Keratinocyte (primary cell): ENCODE results near the gene FARP1.

Experiments
- EZH2 ChIP-seq: IDR thresholded peaks from one replicate; pipeline ENCODE4 v1.6.1; 2012; ENCODE audit warnings: inconsistent platforms, mild to moderate bottlenecking, low read length, moderate library complexity
- TF ChIP-seq, protein P1 (sequence below), 3 experiments: IDR thresholded peaks in 1 of 3; conservative IDR thresholded peaks in 1 of 3; optimal IDR thresholded peaks in 1 of 3; 2 replicates in 2 of 3; 3 replicates in 1 of 3; pipeline versions ENCODE3 to v1.5.1; 2011; ENCODE audit warnings: low read length in 3 of 3, mild to moderate bottlenecking in 3 of 3, moderate library complexity in 2 of 3, control low read depth in 1 of 3, inconsistent platforms in 1 of 3; ENCODE audit not compliant: insufficient read depth in 2 of 3; ENCODE audit errors: extremely low read depth in 1 of 3

DNA sequence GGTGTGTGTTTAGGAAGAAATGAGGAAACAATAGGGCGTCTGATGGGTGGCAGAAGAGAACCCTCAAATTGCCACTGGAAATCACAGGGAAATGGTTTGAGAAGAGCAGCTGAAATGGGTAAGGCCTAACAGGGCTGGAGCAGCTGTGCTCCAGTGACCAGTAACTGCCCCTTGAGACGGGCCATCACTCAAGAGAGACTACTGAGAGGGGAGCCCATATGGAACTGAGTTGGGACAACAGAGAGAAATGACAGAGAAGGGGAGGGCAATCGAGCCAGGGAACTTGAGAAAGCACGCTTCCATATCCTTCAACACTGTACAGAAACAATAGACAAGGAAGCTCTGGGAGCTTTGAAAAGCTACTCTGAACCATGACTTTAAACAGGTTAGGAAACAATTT lies 209.3 kb downstream of the FARP1 start:
- TF ChIP-seq, protein P1, sequence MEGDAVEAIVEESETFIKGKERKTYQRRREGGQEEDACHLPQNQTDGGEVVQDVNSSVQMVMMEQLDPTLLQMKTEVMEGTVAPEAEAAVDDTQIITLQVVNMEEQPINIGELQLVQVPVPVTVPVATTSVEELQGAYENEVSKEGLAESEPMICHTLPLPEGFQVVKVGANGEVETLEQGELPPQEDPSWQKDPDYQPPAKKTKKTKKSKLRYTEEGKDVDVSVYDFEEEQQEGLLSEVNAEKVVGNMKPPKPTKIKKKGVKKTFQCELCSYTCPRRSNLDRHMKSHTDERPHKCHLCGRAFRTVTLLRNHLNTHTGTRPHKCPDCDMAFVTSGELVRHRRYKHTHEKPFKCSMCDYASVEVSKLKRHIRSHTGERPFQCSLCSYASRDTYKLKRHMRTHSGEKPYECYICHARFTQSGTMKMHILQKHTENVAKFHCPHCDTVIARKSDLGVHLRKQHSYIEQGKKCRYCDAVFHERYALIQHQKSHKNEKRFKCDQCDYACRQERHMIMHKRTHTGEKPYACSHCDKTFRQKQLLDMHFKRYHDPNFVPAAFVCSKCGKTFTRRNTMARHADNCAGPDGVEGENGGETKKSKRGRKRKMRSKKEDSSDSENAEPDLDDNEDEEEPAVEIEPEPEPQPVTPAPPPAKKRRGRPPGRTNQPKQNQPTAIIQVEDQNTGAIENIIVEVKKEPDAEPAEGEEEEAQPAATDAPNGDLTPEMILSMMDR (optimal IDR thresholded peaks at IDR 0.05 in 1 of 3, IDR thresholded peaks at IDR 0.05 in 1 of 3, conservative IDR thresholded peaks at IDR 0.05 in 1 of 3; ENCODE audit: extremely low read depth in 1 of 3, insufficient read depth in 2 of 3, low read length in 3 of 3): no peak
- TF ChIP-seq EZH2: no peak
